Uterus (tissue), 2 donors: ENCODE results near the gene TAF7L.

Source experiments
- POLR2A ChIP-seq, 2 donors: fragments of 450-650 bp; IDR thresholded peaks; one replicate each; pipeline ENCODE4 v1.6.1; 2016; ENCODE audit warnings: antibody characterized with exemption in 2 of 2, mild to moderate bottlenecking in 1 of 2, moderate library complexity in 1 of 2
- TF ChIP-seq, protein P1 (sequence below), 4 experiments: fragments of 200-600 bp in 2 of 4; fragments of 450-650 bp in 2 of 4; sonication (generic) in 2 of 4; IDR thresholded peaks; one replicate each; pipeline ENCODE4 v1.5.1; 2016 to 2019; ENCODE audit warnings: antibody characterized with exemption in 4 of 4, mild to moderate bottlenecking in 2 of 4, moderate library complexity in 1 of 4

DNA sequence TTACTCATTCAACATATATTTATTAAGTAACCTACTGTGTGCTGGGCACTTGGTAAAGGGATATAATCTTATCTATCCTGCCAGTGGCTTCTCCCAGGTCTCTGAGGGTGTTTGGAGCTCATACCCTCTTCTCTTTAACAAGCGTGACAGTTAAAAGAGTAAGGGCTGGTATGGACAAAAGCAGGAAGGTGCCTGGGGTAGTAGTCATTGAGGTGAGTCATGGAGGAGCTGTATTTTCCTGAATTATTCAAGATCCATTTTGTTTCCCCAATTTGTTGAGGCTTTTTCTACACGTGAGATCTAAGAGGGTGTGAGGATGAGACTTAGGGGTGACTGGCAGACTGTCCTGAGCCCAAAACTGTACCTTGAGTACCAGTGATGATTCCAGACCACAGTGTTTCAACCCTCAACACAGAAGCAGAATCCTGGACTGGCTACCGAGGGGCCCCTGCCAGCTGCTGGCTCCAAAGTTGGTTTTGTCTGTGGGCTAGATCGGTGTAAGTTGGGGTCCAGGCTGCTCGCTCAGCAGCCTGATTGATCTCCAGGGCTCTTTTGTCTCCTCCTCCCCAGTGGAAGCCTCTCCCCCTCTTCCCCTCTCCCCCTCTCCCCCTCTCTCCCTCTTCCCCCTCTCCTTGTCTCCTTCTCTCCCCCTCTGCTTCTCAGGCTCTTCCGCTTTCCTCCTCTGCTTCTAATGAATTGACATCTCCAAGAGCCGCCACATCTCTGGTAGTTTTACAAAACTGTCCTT lies 71.8 kb downstream of the TAF7L start, which contains the start of gene DRP2:
- TF ChIP-seq, protein P1, sequence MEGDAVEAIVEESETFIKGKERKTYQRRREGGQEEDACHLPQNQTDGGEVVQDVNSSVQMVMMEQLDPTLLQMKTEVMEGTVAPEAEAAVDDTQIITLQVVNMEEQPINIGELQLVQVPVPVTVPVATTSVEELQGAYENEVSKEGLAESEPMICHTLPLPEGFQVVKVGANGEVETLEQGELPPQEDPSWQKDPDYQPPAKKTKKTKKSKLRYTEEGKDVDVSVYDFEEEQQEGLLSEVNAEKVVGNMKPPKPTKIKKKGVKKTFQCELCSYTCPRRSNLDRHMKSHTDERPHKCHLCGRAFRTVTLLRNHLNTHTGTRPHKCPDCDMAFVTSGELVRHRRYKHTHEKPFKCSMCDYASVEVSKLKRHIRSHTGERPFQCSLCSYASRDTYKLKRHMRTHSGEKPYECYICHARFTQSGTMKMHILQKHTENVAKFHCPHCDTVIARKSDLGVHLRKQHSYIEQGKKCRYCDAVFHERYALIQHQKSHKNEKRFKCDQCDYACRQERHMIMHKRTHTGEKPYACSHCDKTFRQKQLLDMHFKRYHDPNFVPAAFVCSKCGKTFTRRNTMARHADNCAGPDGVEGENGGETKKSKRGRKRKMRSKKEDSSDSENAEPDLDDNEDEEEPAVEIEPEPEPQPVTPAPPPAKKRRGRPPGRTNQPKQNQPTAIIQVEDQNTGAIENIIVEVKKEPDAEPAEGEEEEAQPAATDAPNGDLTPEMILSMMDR (IDR thresholded peaks at IDR 0.05) = no peak
- TF ChIP-seq POLR2A (IDR thresholded peaks at IDR 0.05) = no peak
